Stomach (tissue), 4 donors: ENCODE results near the gene EVA1C.

Experiments
- EP300 ChIP-seq: sonication (generic); formaldehyde crosslinking; IDR thresholded peaks from one replicate; pipeline ENCODE4 v1.6.1; 2017; ENCODE audit warnings: antibody characterized with exemption
- POLR2A ChIP-seq, 4 donors: fragments of 450-650 bp; IDR thresholded peaks; one replicate each; pipeline ENCODE4 v1.6.1; 2016; ENCODE audit warnings: antibody characterized with exemption in 4 of 4, control low read depth in 2 of 4, mild to moderate bottlenecking in 1 of 4, moderate library complexity in 1 of 4
- POLR2AphosphoS5 ChIP-seq, 3 donors: sonication (generic); formaldehyde crosslinking; IDR thresholded peaks; one replicate each; pipeline ENCODE4 v1.6.1; 2016; ENCODE audit warnings: antibody characterized with exemption in 3 of 3
- TF ChIP-seq, protein P1 (sequence below), 7 experiments: fragments of 450-650 bp in 4 of 7; fragments of 200-600 bp in 3 of 7; sonication (generic) in 3 of 7; IDR thresholded peaks; one replicate each; pipeline ENCODE4 v1.5.1; 2016 to 2019; ENCODE audit warnings: antibody characterized with exemption in 7 of 7, control low read depth in 2 of 7, mild to moderate bottlenecking in 1 of 7

- TF ChIP-seq, protein P1, sequence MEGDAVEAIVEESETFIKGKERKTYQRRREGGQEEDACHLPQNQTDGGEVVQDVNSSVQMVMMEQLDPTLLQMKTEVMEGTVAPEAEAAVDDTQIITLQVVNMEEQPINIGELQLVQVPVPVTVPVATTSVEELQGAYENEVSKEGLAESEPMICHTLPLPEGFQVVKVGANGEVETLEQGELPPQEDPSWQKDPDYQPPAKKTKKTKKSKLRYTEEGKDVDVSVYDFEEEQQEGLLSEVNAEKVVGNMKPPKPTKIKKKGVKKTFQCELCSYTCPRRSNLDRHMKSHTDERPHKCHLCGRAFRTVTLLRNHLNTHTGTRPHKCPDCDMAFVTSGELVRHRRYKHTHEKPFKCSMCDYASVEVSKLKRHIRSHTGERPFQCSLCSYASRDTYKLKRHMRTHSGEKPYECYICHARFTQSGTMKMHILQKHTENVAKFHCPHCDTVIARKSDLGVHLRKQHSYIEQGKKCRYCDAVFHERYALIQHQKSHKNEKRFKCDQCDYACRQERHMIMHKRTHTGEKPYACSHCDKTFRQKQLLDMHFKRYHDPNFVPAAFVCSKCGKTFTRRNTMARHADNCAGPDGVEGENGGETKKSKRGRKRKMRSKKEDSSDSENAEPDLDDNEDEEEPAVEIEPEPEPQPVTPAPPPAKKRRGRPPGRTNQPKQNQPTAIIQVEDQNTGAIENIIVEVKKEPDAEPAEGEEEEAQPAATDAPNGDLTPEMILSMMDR (IDR thresholded peaks at IDR 0.05): no peak
- TF ChIP-seq POLR2AphosphoS5 (IDR thresholded peaks at IDR 0.05): no peak
- TF ChIP-seq POLR2A (IDR thresholded peaks at IDR 0.05): no peak
- no peak for TF ChIP-seq EP300
These were observed 45.3 kb upstream of the EVA1C start for GRCh38 chr21:32367158-32367557.
